Epidermal melanocyte (primary cell): ENCODE data around the gene LRRC15.

Source experiments
- DNase-seq: peaks from one replicate; pipeline ENCODE4 v3.0.0; 2011; ENCODE audit warnings: low spot score; ENCODE audit not compliant: insufficient read length

LRRC15 gene

GRCh38 chr3:194386066-194386465 is 16.5 kb upstream of the LRRC15 start:
- DNase-seq, result no peak

GRCh38 chr3:194384569-194385001 is 15.0 kb upstream of the LRRC15 start:
- DNase-seq, result no peak

- no peak for DNase-seq
Observed at GRCh38 chr3:194384156-194384555, 14.6 kb upstream of the LRRC15 start.

DNA sequence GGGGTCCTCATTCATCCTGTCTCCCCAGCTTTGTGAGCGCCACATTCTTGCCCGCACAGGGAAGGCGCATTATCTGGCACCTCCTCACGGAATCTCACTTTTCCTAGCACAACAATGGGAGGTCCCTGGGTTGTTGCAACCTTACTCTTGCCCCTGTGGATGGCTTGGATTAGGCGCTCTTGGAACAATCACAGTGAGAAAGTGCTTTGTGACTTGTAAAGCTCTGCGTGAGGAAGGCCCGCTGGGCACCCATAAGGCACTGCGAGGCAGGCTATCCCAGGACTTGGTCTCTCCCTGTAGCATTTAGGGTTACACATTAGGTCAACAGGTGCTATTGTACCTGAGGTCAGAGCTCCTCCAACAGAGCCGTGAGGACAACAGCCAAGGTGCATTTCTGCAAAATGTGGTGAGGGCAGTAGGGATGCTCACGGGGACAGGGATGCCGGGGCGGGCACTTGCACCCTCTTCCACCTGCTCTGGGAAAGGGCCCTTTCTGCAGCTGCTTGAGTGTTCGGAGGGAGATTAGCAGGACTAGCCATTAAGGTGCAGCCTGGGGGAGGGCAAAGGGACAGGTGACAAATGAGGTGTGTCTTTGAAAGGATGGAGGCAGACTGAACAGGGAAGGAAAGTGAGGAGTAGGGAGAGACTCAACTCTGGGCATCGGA is 13.9 kb upstream of the LRRC15 start:
- DNase-seq, result no peak

DNA sequence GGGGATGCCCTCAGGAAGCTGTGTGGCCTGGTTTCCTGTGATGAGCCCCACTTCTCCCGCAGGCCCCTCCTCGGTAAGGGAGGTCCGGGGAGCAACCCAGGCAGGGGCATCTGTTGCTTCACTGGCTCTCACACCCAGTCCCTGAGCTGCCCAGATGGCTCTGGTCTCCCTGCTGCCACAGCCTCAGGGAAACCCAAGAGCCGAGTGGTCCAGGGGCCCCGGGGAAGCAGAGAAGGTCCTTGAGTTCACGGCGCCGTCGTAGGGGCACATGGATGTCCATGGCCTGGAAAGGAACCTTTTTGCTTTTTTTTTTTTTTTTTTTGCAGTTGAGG is 13.3 kb upstream of the LRRC15 start:
- DNase-seq, result no peak

DNA sequence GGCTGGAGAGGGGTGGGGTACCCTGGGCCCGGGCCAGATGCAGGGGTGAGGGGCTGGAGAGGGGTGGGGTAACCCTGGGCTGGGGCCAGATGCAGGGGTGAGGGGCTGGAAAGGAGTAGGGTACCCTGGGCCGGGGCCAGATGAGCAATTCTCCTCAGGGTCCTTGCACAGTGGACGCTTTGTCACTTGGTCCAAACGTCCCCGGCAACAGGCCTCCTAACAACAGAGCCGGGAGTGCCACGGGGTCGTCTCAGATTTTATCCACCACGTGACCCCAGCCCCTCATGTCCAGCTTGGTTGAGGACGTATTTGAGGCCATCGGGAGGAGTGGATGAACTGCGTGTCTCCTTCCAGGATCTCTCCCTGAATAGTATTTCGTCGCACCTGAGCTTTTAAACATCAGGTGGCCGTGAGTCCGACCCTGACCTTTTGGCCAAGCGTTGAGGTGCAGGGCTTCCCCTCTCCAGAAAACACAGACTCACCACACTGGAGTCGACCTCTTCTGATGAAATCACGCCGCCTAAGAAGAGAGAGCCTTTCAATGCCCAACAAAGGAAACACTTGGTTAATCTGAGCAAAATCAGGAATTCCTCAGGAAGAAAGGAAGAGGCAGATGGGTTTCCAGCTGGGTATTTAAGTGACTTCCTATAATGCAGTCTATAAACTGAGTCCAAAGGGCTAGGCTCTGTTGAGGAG is 12.8 kb upstream of the LRRC15 start:
- DNase-seq, result no peak

DNA sequence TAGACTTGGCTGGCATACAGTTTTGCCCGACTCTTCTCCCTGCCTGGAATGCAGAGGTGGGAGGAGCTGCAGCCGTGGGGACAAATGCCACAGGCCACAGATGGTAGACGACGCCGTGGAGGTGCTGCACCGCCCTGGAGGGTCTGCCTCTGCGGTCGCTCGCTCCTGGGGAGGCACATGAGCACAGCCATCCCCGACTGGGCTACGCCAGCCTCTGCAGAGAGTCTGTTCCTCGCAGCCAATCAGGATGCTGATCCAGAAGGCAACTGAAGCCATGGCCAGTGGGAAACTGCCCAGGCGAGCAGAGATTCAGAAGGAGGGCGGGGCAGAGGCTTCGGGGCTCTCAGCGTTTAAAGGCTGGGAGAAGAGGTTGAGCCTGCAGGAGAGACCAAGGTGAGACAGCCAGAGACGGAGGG is 11.9 kb upstream of the LRRC15 start:
- no peak for DNase-seq

DNA sequence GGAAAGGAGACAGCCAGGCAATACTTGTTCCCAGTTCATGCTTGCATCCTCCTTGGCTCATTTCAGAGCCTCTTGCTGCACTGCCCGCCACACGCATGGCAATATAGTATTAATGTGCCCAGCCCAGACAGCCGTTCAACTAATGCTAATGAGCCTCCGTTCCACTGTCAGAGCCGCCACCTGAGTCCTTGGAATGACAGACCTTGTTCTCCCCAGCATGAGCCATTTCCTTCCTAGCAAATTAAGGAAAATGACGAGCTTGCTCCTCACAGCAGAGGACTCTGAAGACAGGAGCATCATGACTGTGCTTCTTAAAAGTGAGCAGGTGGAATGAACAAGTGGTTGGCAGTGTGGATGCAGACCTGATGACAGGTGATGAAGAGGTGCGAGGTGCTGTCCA is 10.8 kb upstream of the LRRC15 start:
- no peak for DNase-seq

DNA sequence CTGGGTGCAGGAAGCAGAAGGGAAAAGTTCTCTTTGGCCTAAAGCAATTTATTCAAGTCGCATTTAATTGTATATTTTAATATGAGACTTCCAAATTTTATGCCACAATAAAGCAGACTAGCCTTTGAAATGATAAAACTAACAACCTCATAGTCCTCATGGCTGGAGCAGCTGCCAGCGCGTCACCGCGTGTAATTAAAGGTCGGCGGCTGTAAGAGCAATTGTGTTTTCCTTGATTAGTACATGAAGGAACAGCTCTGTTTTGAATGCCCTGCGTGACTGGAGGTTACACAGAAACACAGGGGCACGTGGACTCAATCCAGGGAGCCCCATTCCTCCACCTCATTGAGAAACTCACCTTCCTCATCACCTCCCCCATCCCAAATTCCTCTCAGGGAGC is 10.1 kb upstream of the LRRC15 start:
- no peak for DNase-seq

DNA sequence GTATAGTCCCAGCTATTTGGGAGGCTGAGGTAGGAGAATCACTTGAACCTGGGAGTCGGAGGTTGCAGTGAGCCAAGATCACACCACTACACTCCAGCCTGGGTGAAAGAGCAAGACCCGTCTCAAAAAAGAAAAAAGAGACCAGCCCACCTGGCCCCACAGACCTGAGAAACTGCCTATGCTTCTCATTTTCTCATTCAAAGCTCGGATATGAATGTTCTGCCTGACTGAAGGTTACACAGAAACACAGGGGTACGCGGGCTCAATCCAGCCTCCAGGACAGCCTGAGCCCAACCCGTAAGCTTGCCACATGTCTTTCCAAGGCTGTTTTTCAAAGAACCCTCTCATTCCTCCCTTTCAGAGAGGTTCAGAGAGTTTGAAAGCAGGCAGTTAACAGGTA is 9.7 kb upstream of the LRRC15 start:
- no peak for DNase-seq

GRCh38 chr3:194377708-194378107 is 8.2 kb upstream of the LRRC15 start:
- no peak for DNase-seq

DNA sequence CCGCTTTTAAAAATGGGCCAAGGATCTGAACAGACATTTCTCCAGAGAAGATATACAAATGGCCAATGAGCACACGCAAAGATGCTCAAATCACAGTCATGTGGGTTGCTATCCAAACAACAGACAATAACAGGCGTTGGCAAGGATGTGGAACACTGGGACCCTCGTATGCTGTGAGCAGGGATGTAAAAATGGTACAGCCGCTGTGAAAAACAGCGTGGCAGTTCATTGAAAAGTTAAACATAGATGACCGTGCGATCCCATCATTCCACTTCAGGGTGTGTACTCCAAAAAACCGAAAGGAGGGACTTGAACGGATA is 6.7 kb upstream of the LRRC15 start:
- DNase-seq, result no peak

GRCh38 chr3:194375473-194376240 is 6.1 kb upstream of the LRRC15 start:
- no peak for DNase-seq

DNA sequence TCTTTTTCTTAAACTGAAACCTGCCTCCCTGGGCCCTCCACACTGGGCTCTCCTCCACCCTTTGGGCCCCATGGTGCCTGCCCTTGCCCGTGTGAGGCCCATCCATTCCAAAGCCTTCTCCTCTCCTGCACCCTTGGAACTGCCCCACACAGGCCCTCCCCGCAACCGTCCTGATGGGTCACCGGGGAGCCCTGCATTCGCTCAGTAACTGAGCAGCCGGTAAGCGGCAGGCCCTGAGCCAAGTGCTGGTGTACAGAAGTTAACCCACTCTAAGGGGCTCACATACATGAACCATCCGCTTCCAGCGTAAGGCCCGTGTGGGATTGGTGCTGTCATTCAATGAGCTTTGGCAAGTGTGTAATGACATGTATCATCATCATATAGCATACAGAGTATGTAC is 5.4 kb upstream of the LRRC15 start:
- no peak for DNase-seq

GRCh38 chr3:194373899-194374298 is 4.4 kb upstream of the LRRC15 start:
- no peak for DNase-seq

- DNase-seq, result no peak
Observed at GRCh38 chr3:194373028-194373427, 3.5 kb upstream of the LRRC15 start.

DNA sequence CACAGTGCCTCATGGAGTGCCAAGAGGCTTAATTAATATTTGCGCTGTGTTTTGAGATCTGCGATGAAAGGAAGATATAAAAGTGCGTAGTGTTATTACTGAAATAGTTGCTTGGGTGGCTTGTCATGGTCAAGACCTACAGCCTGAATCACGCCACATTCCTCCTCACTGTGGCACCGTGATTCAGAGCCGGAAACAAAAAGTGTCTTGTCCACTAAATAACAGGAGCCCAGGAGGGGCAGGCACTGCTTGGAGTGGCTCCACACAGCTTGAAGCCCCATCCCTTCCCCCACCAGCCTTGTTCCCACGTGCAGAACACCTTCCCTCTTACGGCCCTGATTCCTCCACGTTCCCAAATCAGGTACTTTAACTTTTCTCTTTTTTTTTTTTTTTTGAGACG is 1.2 kb upstream of the LRRC15 start:
- no peak for DNase-seq

DNA sequence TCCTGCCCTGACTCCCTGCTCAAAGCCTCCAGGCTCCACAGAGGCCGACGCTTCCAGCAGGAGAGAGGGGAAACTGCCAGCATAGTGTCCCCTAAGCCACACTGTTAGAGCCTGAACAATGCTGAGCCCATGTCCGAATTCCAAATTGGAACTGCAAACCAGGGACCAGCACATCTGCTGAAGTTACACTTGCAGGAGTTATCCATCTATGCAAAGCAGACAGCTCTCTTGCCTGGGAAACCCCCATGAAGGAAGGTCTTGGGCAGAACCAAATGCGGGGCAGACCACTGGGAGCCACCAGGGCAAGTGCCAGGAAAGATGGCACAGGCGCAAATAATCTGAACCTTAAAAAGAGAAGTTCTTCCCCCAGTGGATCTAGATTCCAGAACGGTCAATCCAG is 625 bp downstream of the LRRC15 start:
- DNase-seq, result no peak

GRCh38 chr3:194367992-194368841 is 1.3 kb downstream of the LRRC15 start:
- no peak for DNase-seq

GRCh38 chr3:194365978-194366490 is 3.5 kb downstream of the LRRC15 start:
- DNase-seq, result no peak

DNA sequence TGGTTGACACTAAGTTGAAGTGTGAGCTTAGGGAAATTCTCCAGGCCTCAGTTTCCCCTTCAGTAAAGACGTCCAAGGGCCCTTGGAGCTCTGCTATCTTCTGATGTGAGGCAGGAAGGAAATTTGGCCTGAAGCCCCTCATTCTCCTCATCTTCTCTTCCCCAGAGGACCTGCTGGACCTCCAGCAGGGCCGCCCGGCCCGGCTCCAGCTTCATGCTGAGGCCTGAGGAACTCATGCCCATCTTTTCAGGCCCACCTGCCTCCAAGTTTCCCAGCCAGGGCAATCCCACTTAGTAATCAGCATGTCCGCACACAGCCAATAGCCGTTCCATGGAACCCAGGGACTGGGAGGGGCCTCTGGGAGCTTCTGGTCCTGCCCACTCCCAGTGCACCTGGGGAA is 4.0 kb downstream of the LRRC15 start:
- no peak for DNase-seq
